HL-60 (cell line): ENCODE data around the gene ANKFN1.

Experiments
- CTCF ChIP-seq: IDR thresholded peaks from one replicate; pipeline ENCODE4 v1.5.1; 2011; ENCODE audit warnings: low read length, control low read depth, inconsistent platforms; ENCODE audit not compliant: insufficient read depth
- TF ChIP-seq, protein P1 (sequence below): IDR thresholded peaks from 2 replicates; pipeline ENCODE4 v1.6.1; 2012; ENCODE audit warnings: low read depth; ENCODE audit not compliant: insufficient replicate concordance

DNA sequence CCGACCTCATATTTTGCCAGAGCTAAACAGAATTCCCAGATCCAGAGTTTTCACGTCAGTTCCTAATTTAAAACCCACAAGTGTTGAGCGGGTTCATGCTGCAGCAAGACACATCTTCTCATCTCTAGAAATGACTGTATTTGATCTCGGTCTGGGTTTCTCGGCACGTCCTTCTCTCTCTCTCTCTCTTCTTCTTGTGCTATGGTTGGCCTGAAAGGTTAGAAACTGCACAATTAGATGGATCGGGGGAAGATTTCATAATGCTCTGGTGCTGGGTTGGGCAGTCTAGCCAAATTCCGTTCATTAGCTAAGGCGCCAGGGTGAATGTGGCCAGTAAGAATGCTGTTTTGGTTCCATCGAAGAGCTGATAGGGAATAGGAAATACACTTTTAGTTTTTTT, 281.3 kb downstream of the ANKFN1 start:
- TF ChIP-seq, protein P1, sequence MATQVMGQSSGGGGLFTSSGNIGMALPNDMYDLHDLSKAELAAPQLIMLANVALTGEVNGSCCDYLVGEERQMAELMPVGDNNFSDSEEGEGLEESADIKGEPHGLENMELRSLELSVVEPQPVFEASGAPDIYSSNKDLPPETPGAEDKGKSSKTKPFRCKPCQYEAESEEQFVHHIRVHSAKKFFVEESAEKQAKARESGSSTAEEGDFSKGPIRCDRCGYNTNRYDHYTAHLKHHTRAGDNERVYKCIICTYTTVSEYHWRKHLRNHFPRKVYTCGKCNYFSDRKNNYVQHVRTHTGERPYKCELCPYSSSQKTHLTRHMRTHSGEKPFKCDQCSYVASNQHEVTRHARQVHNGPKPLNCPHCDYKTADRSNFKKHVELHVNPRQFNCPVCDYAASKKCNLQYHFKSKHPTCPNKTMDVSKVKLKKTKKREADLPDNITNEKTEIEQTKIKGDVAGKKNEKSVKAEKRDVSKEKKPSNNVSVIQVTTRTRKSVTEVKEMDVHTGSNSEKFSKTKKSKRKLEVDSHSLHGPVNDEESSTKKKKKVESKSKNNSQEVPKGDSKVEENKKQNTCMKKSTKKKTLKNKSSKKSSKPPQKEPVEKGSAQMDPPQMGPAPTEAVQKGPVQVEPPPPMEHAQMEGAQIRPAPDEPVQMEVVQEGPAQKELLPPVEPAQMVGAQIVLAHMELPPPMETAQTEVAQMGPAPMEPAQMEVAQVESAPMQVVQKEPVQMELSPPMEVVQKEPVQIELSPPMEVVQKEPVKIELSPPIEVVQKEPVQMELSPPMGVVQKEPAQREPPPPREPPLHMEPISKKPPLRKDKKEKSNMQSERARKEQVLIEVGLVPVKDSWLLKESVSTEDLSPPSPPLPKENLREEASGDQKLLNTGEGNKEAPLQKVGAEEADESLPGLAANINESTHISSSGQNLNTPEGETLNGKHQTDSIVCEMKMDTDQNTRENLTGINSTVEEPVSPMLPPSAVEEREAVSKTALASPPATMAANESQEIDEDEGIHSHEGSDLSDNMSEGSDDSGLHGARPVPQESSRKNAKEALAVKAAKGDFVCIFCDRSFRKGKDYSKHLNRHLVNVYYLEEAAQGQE: no peak
- no peak for TF ChIP-seq CTCF
